MCF 10A (cell line): ENCODE results near the gene PPP1R13L. TPM values are rescaled to one million over a fixed set of nuclear protein-coding genes. Genes with fewer than 3 reads are reported as not detected.

Experiments
- BruUV-seq: library from RNA; stranded (reverse); fragments of 400-500 nt; replicated peaks from 2 replicates; lab custom pipeline; 2021; lab: Mats Ljungman, UMichigan
- CTCF ChIA-PET: fragments of 300-600 bp; sonication (Branson Sonifier 250); formaldehyde crosslinking; extraction: SDS; loops from one replicate; lab custom pipeline; 2021; ENCODE audit warnings: antibody characterized with exemption, inconsistent platforms; lab: Yijun Ruan, JAX
- POLR2A ChIA-PET: fragments of 300-600, 350-650 bp; sonication (Branson Sonifier 250); formaldehyde crosslinking; extraction: SDS; loops from one replicate; lab custom pipeline; 2020; ENCODE audit warnings: antibody characterized with exemption, inconsistent platforms; lab: Yijun Ruan, JAX
- DNase-seq: peaks from one replicate; pipeline ENCODE4 v3.0.0-alpha.2; 2018; ENCODE audit not compliant: unreplicated experiment
- H3K27ac Mint-ChIP-seq: one replicate; pipeline ENCODE4 v1.8.0; 2022; ENCODE audit warnings: mild to moderate bottlenecking, low read depth, mixed read lengths; ENCODE audit not compliant: unreplicated experiment
- H3K27me3 Mint-ChIP-seq: one replicate; pipeline ENCODE4 v1.8.0; 2022; ENCODE audit warnings: mixed read lengths; ENCODE audit not compliant: insufficient read depth, unreplicated experiment
- H3K36me3 Mint-ChIP-seq: one replicate; pipeline ENCODE4 v1.8.0; 2022; ENCODE audit warnings: mild to moderate bottlenecking, moderate library complexity, mixed read lengths; ENCODE audit not compliant: insufficient read depth, unreplicated experiment
- H3K4me1 Mint-ChIP-seq: one replicate; pipeline ENCODE4 v1.8.0; 2022; ENCODE audit warnings: mixed read lengths; ENCODE audit not compliant: insufficient read depth, unreplicated experiment
- H3K4me3 Mint-ChIP-seq: one replicate; pipeline ENCODE4 v1.8.0; 2022; ENCODE audit warnings: mild to moderate bottlenecking, moderate library complexity, mixed read lengths; ENCODE audit not compliant: unreplicated experiment
- H3K9me3 Mint-ChIP-seq: one replicate; pipeline ENCODE4 v1.8.0; 2022; ENCODE audit warnings: mixed read lengths; ENCODE audit not compliant: unreplicated experiment
- CTCF ChIP-seq: fragments of 200-600 bp; IDR thresholded peaks from one replicate; pipeline ENCODE4 v1.8.0; 2022; ENCODE audit warnings: antibody characterized with exemption, mild to moderate bottlenecking; ENCODE audit not compliant: unreplicated experiment
- intact Hi-C: fragments of 100-400 bp; cut with micrococcal nuclease; formaldehyde crosslinking; loops from 2 replicates; pipeline ENCODE4 v1.14.1; 2022
- total RNA-seq: library from RNA; stranded (reverse); gene quantifications from 2 replicates; pipeline ENCODE4 v1.2.3, GENCODE V29; 2022

The PPP1R13L gene
- total RNA-seq, 1 experiment from 2014 or later, result 161 TPM

GRCh38 chr19:45385392-45386221 lies 19.3 kb downstream of the PPP1R13L start:
- CTCF ChIA-PET, result interaction anchor here (0.5 kb wide), 1 partner anchor 14 kb away, joined by 3 read pairs; no protein-coding TSS in a partner anchor
- peaks cover 38% of the 10 kb centered on the region for H3K36me3 Mint-ChIP-seq
- DNase-seq, result no peak
- intact Hi-C loops, result no loop called here
- no peaks in the 10 kb centered on the region for H3K27me3 Mint-ChIP-seq
- POLR2A ChIA-PET, result interaction anchor here (1.1 kb wide), 1 partner anchor 15 kb away, joined by 3 read pairs; the partner anchor contains the start of gene ERCC2
- no peaks in the 10 kb centered on the region for H3K9me3 Mint-ChIP-seq
- TF ChIP-seq CTCF, result no peak
- H3K4me3 Mint-ChIP-seq, result no peak overlapping the region
- H3K4me1 Mint-ChIP-seq, result no peaks in the 10 kb centered on the region
- no peak overlapping the region for H3K27ac Mint-ChIP-seq
- no TSS peak for BruUV-seq

- POLR2A ChIA-PET, result no interaction called here
- H3K36me3 Mint-ChIP-seq, result peaks cover 39% of the 10 kb centered on the region
- intact Hi-C loops, result no loop called here
- H3K27me3 Mint-ChIP-seq, result no peaks in the 10 kb centered on the region
- CTCF ChIA-PET, result interaction anchor here (1.0 kb wide), 1 partner anchor 11 kb away, joined by 3 read pairs; no protein-coding TSS in a partner anchor
- DNase-seq, result no peak
- no peak overlapping the region for H3K27ac Mint-ChIP-seq
- TF ChIP-seq CTCF, result no peak
- no peak overlapping the region for H3K4me3 Mint-ChIP-seq
- BruUV-seq, result no TSS peak
- no peaks in the 10 kb centered on the region for H3K9me3 Mint-ChIP-seq
- peaks cover 5% of the 10 kb centered on the region for H3K4me1 Mint-ChIP-seq
These were observed 22.4 kb downstream of the PPP1R13L start for GRCh38 chr19:45382426-45382825.

- Mint-ChIP-seq H3K4me3 (no peak overlapping the region), H3K27me3 (no peaks in the 10 kb centered on the region), H3K4me1 (peaks cover 5% of the 10 kb centered on the region), H3K36me3 (peaks cover 33% of the 10 kb centered on the region), H3K9me3 (no peaks in the 10 kb centered on the region), H3K27ac (peak overlapping the region; percentile 47)
- intact Hi-C loops, result no loop called here
- no peak for DNase-seq
- ChIA-PET CTCF (interaction anchor here (0.8 kb wide), 1 partner anchor 99 kb away, joined by 3 read pairs; no protein-coding TSS in a partner anchor), POLR2A (interaction anchor here (0.7 kb wide), 1 partner anchor 56 kb away, joined by 3 read pairs; no protein-coding TSS in a partner anchor)
- TF ChIP-seq CTCF, result no peak
- no TSS peak for BruUV-seq
These were observed 24.8 kb downstream of the PPP1R13L start for GRCh38 chr19:45380107-45380506.

GRCh38 chr19:45376045-45376724 lies 28.7 kb downstream of the PPP1R13L start:
- no TSS peak for BruUV-seq
- Mint-ChIP-seq H3K4me3 (no peak overlapping the region), H3K36me3 (peaks cover 10% of the 10 kb centered on the region), H3K9me3 (no peaks in the 10 kb centered on the region), H3K27me3 (no peaks in the 10 kb centered on the region), H3K27ac (no peak overlapping the region), H3K4me1 (peaks cover 5% of the 10 kb centered on the region)
- no peak for TF ChIP-seq CTCF
- ChIA-PET POLR2A (interaction anchor here (0.7 to 2.1 kb wide), 3 partner anchors 15 to 30 kb away, joined by 3 to 8 read pairs (median 3); no protein-coding TSS in a partner anchor), CTCF (no interaction called here)
- peak; percentile 87 for DNase-seq
- intact Hi-C loops, result loop anchor here (2.0 kb wide), 1 partner anchor 29 kb away; the partner anchor contains the start of gene PPP1R13L
